ENCODE results near the gene KRT86.

- TF ChIP-seq EZH2 (IDR thresholded peaks at IDR 0.05; ENCODE audit: borderline replicate concordance, low read length) (no peak), CTCF (IDR thresholded peaks at IDR 0.05; ENCODE audit: low read length) (no peak)
Observed at GRCh38 chr12:52233462-52234207, 40.8 kb upstream of the KRT86 start.

All from OCI-LY1 (cell line).